ENCODE results near the gene PUM2.

The PUM2 gene

DNA sequence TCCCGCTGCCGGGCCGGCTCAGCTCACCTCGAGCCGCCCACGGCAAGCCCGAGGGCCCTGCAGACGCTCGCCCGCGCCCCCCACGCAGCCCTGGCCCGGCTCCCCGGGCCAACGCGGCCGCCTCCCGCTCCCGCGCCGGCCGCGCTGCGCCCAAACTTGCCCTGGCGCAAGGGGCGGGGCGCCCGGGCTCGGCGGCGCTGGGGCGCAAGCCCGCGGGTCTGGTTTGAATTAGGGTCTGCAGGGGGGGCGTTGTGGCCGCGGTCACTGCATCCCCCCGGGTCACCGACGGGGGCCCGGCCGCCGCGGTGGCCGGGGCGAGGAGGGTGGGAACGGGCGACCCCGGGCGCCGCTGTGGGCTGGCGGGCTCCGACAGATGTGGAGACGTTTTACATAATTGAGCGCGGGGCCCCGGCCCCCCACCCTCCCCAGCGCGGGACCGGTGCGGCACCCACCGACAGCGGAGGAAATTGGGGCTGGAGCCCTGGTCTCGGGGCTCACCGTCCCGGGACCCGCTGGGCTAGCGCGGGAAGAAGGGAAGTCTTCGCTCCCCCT, 126.4 kb downstream of the PUM2 start:
- FAIRE-seq, result no peak
- no peak for DNase-seq (ENCODE audit: insufficient read length)
- TF ChIP-seq TAF1 (IDR thresholded peaks at IDR 0.05; ENCODE audit: borderline replicate concordance, low read depth, low read length), result no peak
- 0 out of 2 replicates have a peak, but pooled peaks have one; percentile 18 for TF ChIP-seq POLR2A (IDR thresholded peaks at IDR 0.05; ENCODE audit: low read depth, low read length)
- TF ChIP-seq POLR2AphosphoS5 (IDR thresholded peaks at IDR 0.05; ENCODE audit: low read depth, low read length), result no peak

DNA sequence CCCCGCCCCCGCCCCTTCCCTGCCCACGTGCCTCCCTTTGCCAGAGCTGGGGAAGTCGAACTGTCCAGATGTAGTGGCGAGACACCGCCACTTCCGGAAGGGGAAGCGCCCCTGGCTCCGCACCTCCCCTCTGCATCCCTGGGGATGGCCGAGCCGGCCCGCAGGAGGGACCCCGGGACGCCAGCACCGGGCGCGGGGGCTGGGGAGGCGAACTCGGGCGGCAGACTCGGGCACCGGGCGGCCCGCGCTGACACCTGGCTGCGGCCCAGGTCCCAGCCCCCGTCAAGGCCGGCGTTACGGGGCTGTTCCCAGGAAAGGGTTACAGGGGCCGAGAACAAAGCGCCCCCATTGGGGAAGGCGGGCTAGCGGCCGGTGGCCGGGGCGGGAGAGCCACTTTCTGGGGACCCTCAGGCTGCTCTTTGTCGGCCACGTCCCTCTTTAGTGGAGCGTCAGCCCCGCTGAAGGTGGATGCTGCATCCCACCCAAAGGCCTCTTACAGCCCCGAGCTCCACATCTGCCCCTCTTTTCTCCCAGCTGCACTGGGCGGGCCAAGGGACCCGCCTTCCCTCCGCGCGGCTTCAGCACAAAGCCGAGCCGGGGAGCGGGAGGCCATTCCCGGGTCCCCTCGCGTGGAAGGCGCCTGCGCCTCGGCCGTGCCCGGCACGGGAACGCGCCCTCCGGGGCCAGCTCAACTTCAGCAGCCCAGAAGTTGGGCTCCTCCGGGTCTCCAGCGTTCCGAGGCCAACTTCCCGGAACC, 127.1 kb downstream of the PUM2 start:
- no peak for FAIRE-seq
- TF ChIP-seq TAF1 (IDR thresholded peaks at IDR 0.05; ENCODE audit: borderline replicate concordance, low read depth, low read length) (0 out of 2 replicates have a peak, but pooled peaks have one; percentile 24), POLR2AphosphoS5 (IDR thresholded peaks at IDR 0.05; ENCODE audit: low read depth, low read length) (no peak; the same call in 1 of the 2 replicates), POLR2A (IDR thresholded peaks at IDR 0.05; ENCODE audit: low read depth, low read length) (peak; percentile 53)

DNA sequence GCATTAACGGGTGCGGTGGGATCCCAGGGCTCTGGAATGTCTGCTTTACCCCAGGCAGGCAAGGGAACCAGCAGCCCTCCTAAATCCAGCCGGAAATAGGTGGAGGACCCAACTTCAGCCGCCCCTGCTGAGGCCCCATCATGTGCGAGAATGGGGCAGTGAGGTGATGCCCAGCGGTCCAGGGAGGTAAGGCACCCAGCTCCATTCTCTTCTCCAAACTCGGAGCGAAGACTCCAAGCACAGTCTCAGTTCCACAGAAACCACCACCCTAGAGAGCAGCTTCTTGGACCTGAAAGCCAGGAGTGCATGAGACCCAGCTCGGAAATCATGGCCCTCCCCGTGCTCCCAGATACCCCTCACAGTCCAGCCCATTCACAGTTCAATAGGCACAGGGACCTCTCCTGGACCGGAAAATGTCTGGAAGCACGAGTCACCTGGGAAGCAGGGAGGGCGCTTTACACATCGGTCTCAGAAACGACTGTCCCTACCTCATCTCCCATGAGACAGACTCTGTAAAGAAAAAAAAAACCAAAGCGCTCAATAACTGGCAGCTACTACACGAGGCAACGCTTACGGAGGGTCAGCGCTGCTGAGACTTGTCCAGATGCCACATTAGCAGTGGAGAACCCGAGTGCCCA, 127.8 kb downstream of the PUM2 start:
- no peak for FAIRE-seq
- TF ChIP-seq POLR2AphosphoS5 (IDR thresholded peaks at IDR 0.05; ENCODE audit: low read depth, low read length) (no peak), TAF1 (IDR thresholded peaks at IDR 0.05; ENCODE audit: borderline replicate concordance, low read depth, low read length) (no peak), POLR2A (IDR thresholded peaks at IDR 0.05; ENCODE audit: low read depth, low read length) (no peak)
- DNase-seq (ENCODE audit: insufficient read length), result no peak

More for the DNA sequence above, 127.1 kb downstream of the PUM2 start:
- no peak for DNase-seq (ENCODE audit: insufficient read length)

DNA sequence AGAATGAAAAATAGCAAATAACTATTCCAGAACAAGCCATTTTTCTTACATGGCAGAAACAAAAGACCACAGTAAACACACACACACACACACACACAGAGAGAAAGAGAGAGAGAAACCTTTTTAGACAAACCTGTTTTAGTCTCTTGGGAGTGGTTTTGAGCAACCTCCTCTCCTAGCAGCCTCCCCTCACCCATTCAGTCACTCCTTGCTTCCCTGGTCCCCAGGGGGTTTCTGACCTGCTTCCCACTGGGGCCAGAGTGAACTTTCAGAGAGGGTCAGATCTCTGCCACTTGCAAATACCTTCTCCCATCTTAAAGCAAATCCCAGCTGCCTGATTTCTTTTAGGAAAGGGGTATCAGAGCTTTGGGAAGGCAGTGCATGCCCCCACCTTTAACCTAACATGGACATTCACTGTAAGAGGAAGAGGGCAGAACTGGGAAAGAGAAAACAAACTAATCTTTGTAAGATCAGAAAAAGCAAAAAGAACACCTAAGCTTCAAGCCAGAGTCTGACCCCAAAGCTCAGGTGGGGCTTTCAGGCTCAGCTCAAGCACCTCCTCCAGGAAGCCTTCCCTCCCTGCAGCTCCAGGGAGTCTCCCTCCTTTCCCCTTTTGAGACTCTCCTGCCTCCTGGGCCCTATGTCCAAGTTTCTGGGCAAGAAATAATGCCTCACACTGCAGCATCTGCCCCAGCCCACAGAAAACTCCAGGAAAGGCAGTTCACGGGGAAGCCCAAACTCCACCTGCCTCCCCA, 128.5 kb downstream of the PUM2 start:
- no peak for TF ChIP-seq POLR2A (IDR thresholded peaks at IDR 0.05; ENCODE audit: low read depth, low read length)
- no peak for TF ChIP-seq POLR2AphosphoS5 (IDR thresholded peaks at IDR 0.05; ENCODE audit: low read depth, low read length)
- TF ChIP-seq TAF1 (IDR thresholded peaks at IDR 0.05; ENCODE audit: borderline replicate concordance, low read depth, low read length), result no peak
- FAIRE-seq (no peak), DNase-seq (ENCODE audit: insufficient read length) (no peak)

DNA sequence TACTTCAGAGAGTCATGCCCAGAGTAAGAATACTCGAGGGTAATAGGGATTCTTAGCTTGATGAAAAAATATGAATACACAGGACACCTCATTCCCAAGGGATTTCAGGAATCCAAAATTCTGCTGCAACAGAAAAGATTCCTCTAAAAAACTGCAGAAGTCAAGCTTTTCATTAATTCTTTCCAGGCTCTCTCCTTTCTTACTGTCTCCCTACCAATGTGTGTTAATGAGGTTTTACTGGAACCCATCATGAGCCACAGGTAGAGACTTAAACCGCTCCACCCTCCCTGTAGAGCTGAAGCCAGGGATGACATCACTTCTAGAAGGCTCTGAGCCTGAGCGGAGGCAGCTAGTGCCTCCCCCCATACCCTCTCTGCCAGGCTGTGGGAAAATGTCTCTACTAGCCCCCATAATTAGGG, 129.1 kb downstream of the PUM2 start:
- DNase-seq (ENCODE audit: insufficient read length), result no peak
- TF ChIP-seq POLR2AphosphoS5 (IDR thresholded peaks at IDR 0.05; ENCODE audit: low read depth, low read length) (no peak), POLR2A (IDR thresholded peaks at IDR 0.05; ENCODE audit: low read depth, low read length) (no peak), TAF1 (IDR thresholded peaks at IDR 0.05; ENCODE audit: borderline replicate concordance, low read depth, low read length) (no peak)
- no peak for FAIRE-seq

DNA sequence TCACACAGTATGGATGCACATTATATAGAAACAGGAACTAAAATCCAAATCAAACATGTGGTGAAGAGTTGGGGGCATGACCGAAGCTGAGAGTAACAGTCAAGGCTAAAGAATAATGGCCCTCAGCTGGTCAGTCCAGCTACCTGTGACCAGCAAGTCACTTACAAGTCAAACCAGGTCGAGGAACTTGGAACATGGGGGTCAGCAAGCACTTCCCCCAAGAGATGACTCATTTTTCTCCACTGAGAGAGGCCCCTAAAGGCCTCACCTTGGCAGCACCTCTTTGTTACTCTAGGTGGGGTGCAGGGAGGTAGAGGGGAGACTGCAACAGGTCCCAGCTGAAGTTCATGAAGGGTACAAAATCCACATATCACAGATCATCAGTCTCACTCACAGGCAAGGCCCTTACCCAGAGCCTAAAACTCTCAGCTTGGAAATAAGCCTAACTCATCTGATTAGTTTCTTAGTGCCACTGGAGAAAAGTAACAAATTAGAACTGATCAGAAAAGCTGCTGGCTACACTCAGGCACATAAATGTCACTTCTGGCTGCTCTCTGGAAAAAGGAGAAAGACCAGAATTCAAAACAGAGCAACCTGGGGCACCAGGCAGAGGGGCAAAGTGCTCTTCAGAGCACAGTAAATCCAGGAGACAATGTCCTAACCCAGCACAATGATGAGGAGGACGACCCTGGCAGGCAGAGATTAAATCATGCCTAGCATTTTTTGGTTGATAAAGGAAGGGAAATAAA, 129.7 kb downstream of the PUM2 start:
- no peak for FAIRE-seq
- no peak for DNase-seq (ENCODE audit: insufficient read length)
- no peak for TF ChIP-seq TAF1 (IDR thresholded peaks at IDR 0.05; ENCODE audit: borderline replicate concordance, low read depth, low read length)

DNA sequence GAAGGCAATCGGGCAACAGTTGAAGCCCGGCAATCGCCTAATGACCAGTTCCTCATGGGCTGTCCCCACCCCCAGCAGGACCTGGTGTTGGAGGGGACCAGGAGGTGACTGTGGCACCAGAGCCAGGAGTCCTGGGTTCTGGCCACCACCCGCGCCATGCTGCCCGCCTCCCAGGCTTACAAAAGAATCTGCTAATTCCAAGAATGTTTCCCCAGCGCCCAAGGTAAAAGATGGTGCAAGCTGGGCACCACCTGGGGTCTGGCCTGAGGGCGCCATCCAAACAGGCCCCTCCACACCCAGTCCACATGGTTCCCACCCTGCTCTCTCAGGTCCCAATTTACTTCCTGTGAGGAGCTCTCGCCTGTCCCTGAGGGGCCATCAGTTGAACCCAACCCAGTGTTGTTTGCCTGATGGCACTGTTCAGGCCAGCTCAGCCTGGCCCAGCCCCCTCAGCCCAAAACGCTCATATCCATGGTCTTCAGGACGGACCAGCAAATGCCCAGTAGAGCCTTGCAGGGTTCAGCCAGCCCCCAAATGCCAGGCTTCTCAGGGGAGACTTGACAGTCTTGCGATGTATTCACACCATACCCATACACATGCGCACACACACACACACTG, 130.8 kb downstream of the PUM2 start:
- DNase-seq (ENCODE audit: insufficient read length) (no peak), FAIRE-seq (no peak)
- no peak for TF ChIP-seq POLR2AphosphoS5 (IDR thresholded peaks at IDR 0.05; ENCODE audit: low read depth, low read length)
- no peak for TF ChIP-seq POLR2A (IDR thresholded peaks at IDR 0.05; ENCODE audit: low read depth, low read length)
- no peak for TF ChIP-seq TAF1 (IDR thresholded peaks at IDR 0.05; ENCODE audit: borderline replicate concordance, low read depth, low read length)

DNA sequence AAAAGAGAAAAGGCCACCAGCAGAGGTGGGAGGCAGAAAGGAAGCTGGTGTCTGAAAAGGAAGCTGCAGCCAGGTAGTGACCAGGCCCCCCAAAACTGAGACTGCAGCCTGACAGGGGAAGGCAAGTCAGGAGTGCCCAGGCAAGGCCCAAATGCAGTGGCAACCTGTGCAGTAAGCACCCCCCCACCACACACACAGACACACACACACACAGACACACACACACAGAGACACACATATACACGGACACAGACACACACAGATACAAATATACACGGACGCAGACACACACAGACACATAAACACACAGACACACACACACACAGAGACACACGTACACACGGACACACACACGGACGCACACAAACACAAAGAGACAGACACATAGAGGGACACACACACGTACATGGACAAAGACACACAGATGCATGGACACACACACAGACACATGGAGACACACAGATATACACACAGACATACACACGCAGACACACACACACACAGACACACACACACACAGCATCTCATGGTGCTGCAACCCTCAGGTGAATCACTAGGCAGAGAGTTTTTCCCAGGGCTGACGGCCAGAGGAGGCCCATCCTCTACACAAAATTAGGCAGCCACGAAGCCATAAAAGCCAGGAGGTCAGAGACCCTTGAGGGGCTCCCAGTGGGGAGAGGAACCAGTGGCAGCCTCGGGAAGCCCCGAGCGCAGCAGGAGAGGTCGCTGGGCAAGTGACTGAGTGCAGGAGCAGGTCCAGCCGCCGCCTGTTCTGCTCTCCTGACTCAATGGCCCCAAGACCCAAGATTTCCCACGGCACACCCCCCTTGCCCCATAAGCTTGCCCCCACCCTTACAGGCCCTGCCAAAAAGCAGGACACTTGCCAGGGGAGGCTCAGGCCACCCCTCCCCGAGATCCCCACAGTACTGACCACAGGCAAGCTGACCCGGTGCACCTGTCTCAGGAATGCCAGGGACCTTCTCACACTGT, 132.0 kb downstream of the PUM2 start:
- no peak for TF ChIP-seq TAF1 (IDR thresholded peaks at IDR 0.05; ENCODE audit: borderline replicate concordance, low read depth, low read length)
- no peak for TF ChIP-seq POLR2A (IDR thresholded peaks at IDR 0.05; ENCODE audit: low read depth, low read length)
- no peak; the same call in 1 of the 2 replicates for TF ChIP-seq POLR2AphosphoS5 (IDR thresholded peaks at IDR 0.05; ENCODE audit: low read depth, low read length)
- FAIRE-seq (no peak), DNase-seq (ENCODE audit: insufficient read length) (no peak)

DNA sequence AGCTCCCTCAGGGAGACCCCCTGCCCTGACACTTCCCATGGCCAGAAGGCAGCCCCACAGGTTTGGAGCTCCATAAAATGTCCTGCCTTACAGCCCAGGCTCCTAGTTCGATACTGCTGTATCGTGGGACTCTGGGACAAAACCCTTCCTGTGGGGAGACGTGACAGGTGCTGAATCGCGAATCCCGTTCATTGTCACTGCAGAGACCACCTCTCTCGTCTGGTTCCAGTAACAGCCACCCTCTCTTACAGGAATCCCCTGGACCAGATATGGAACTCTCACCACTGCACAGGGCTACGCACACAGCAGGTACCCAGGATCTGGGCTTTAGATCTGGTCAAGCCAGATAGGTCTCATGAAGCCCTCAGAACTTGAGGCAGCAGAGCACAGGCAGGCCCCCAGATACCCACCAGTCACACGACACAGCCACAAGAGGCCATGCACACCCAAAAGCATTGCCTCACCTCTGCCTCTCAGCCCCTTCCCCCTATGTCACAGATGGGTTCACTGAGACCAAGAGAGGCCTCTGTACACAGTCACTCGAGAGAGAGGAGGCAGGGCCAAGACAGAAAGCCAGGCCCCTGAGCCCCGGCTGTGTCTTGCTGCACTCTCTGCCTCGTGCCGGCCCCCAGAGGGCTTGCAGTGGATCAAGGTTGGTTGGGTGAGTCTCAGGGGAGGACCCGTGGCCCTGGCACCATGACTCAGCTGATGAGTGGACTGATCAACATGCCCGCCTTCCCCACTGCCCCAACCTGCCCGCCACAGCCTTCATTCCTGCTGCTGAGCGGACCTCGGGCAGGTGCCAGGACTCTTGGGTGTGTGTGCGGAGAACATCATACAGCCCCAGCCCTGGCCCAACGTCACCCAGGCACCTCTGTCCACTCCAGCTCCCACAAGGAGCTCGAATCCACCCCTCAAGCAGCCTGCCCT, 133.3 kb downstream of the PUM2 start:
- no peak for FAIRE-seq
- no peak for TF ChIP-seq TAF1 (IDR thresholded peaks at IDR 0.05; ENCODE audit: borderline replicate concordance, low read depth, low read length)
- TF ChIP-seq POLR2A (IDR thresholded peaks at IDR 0.05; ENCODE audit: low read depth, low read length), result no peak
- no peak for TF ChIP-seq POLR2AphosphoS5 (IDR thresholded peaks at IDR 0.05; ENCODE audit: low read depth, low read length)
- DNase-seq (ENCODE audit: insufficient read length), result no peak

Measured in GM12892 (cell line).